ENCODE results near the gene USP2.

GRCh38 chr11:119351232-119351631, 30.3 kb downstream of the USP2 start:
- TF ChIP-seq POLR2AphosphoS5 (IDR thresholded peaks at IDR 0.05; ENCODE audit: low read depth, low read length) (no peak), REST (IDR thresholded peaks at IDR 0.05; ENCODE audit: insufficient read depth in 1 of 2, low read depth in 2 of 2, low read length in 1 of 2) (no peak), CTCF (IDR thresholded peaks at IDR 0.05) (no peak)

Measured in Panc1 (cell line).